ENCODE data around the gene ARMC12.

The ARMC12 gene

DNA sequence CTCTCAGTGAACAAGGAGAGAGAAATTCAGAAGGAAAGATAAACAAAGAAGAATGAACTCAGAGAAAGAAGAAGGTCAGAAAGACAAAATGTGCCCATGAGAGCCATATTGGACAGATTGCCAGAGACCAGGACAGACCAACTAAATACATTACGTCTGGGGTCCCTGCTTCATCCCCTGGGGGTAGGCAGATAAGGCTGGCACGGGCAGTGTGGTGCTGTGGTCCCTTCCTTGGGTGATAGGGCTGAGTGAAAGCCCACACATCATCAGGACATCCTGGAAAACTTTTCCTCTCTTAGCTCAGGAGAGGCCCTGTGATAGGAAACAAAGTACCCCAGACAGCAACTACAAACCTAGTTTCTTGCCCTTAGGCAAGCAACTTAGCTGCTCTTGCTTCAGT, 13.2 kb upstream of the ARMC12 start:
- Histone ChIP-seq H3K27ac (ENCODE audit: poor library complexity, severe bottlenecking) (no peak overlapping the region), H3K9me3 (ENCODE audit: severe bottlenecking) (no peaks in the 10 kb centered on the region), H3K4me3 (ENCODE audit: severe bottlenecking) (no peak overlapping the region), H3K36me3 (ENCODE audit: low read depth) (no peaks in the 10 kb centered on the region), H3K4me1 (ENCODE audit: insufficient read depth, poor library complexity, severe bottlenecking) (peaks cover 38% of the 10 kb centered on the region), H3K27me3 (ENCODE audit: insufficient read depth, poor library complexity, severe bottlenecking) (no peaks in the 10 kb centered on the region)
- DNase-seq (ENCODE audit: low spot score) (no peak), ATAC-seq (ENCODE audit: low read depth) (no peak)
- TF ChIP-seq, protein P1, sequence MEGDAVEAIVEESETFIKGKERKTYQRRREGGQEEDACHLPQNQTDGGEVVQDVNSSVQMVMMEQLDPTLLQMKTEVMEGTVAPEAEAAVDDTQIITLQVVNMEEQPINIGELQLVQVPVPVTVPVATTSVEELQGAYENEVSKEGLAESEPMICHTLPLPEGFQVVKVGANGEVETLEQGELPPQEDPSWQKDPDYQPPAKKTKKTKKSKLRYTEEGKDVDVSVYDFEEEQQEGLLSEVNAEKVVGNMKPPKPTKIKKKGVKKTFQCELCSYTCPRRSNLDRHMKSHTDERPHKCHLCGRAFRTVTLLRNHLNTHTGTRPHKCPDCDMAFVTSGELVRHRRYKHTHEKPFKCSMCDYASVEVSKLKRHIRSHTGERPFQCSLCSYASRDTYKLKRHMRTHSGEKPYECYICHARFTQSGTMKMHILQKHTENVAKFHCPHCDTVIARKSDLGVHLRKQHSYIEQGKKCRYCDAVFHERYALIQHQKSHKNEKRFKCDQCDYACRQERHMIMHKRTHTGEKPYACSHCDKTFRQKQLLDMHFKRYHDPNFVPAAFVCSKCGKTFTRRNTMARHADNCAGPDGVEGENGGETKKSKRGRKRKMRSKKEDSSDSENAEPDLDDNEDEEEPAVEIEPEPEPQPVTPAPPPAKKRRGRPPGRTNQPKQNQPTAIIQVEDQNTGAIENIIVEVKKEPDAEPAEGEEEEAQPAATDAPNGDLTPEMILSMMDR (IDR thresholded peaks at IDR 0.05; ENCODE audit: poor library complexity, severe bottlenecking) = no peak

DNA sequence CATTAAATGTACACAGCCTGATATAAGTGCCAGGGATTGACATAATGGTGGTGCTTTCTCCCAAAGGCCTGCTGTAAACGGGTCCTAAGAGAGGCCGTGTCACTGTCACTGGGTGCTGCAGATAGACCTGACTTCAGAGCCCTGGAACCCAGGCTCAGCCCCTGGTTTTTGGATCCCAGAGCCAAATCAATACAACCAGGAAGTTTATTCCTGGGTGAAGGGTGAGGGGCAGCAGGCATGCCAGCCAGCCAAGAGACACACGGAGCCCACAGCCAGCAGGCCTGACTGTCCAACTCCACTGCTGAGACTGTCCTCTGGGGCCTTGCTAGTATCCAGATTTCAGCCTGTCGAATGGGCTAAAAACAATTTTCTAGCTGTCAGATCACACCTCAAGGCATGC, 12.8 kb upstream of the ARMC12 start:
- Histone ChIP-seq H3K4me3 (ENCODE audit: severe bottlenecking) (no peak overlapping the region), H3K9me3 (ENCODE audit: severe bottlenecking) (no peaks in the 10 kb centered on the region), H3K27me3 (ENCODE audit: insufficient read depth, poor library complexity, severe bottlenecking) (no peaks in the 10 kb centered on the region), H3K4me1 (ENCODE audit: insufficient read depth, poor library complexity, severe bottlenecking) (peaks cover 43% of the 10 kb centered on the region), H3K27ac (ENCODE audit: poor library complexity, severe bottlenecking) (peak overlapping the region; percentile 15), H3K36me3 (ENCODE audit: low read depth) (no peaks in the 10 kb centered on the region)
- DNase-seq (ENCODE audit: low spot score) (no peak), ATAC-seq (ENCODE audit: low read depth) (no peak)
- TF ChIP-seq, protein P1 (IDR thresholded peaks at IDR 0.05; ENCODE audit: poor library complexity, severe bottlenecking) = no peak

DNA sequence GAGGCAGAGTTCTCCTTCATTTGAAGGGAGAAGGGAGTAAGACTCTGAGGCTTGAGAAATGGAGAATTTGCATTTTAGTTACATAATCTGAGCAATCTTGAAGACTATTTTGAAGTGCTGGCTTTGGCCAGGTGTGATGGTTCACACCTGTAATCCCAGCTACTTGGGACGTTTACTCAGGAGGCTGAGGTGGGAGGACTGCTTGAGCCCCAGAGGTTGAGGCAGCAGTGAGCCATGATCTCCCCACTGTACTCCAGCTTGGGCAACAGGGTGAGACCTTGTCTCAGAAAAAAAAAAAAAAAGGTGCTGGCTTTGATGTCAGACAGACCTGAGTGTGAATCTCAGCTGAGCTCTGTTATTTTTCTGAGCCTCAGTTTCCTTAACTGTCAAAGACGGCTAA, 12.4 kb upstream of the ARMC12 start:
- DNase-seq (ENCODE audit: low spot score) (no peak), ATAC-seq (ENCODE audit: low read depth) (no peak)
- Histone ChIP-seq H3K27ac (ENCODE audit: poor library complexity, severe bottlenecking) (peak overlapping the region; percentile 99), H3K9me3 (ENCODE audit: severe bottlenecking) (no peaks in the 10 kb centered on the region), H3K4me1 (ENCODE audit: insufficient read depth, poor library complexity, severe bottlenecking) (peaks cover 47% of the 10 kb centered on the region), H3K36me3 (ENCODE audit: low read depth) (no peaks in the 10 kb centered on the region), H3K4me3 (ENCODE audit: severe bottlenecking) (no peak overlapping the region), H3K27me3 (ENCODE audit: insufficient read depth, poor library complexity, severe bottlenecking) (no peaks in the 10 kb centered on the region)
- TF ChIP-seq, protein P1 (IDR thresholded peaks at IDR 0.05; ENCODE audit: poor library complexity, severe bottlenecking) = no peak

DNA sequence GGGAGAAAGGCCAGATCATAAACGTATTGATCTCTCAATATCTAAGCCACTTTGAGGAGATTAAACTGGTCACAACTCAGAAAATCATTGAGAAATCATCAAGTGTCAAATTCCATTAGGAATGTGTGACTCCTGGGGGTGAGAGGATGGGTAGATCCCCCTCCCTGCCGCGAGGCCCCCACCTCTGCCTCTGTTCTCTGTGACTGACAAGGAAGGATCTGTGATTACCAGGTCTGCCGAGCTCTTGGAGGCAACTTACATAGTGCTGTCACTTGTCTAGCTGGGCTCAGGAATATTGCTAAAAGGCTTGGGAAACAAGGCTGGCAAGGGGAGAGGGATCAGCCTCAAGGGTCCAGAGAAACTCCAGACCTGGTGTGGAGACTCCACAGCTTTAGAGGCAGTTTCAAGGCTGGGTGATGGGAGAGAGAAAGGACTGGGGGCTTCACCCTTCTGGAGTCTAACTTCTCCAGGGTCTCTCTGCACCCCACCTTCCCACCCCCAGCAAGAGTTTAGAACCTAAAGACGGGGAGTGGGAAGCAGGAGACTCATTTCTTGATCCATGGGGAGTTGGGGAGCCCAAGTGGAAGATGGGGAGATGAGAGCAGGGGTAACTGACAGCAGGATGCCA, 11.6 kb upstream of the ARMC12 start:
- H3K36me3 ChIP-seq (ENCODE audit: low read depth) = no peaks in the 10 kb centered on the region
- DNase-seq (ENCODE audit: low spot score) (no peak), ATAC-seq (ENCODE audit: low read depth) (no peak)
- TF ChIP-seq, protein P1 (IDR thresholded peaks at IDR 0.05; ENCODE audit: poor library complexity, severe bottlenecking) = no peak
- H3K9me3 ChIP-seq (ENCODE audit: severe bottlenecking) = no peaks in the 10 kb centered on the region
- H3K4me3 ChIP-seq (ENCODE audit: severe bottlenecking) = no peak overlapping the region
- H3K27me3 ChIP-seq (ENCODE audit: insufficient read depth, poor library complexity, severe bottlenecking) = no peaks in the 10 kb centered on the region
- H3K27ac ChIP-seq (ENCODE audit: poor library complexity, severe bottlenecking) = peak overlapping the region; percentile 99
- peaks cover 50% of the 10 kb centered on the region for H3K4me1 ChIP-seq (ENCODE audit: insufficient read depth, poor library complexity, severe bottlenecking)

DNA sequence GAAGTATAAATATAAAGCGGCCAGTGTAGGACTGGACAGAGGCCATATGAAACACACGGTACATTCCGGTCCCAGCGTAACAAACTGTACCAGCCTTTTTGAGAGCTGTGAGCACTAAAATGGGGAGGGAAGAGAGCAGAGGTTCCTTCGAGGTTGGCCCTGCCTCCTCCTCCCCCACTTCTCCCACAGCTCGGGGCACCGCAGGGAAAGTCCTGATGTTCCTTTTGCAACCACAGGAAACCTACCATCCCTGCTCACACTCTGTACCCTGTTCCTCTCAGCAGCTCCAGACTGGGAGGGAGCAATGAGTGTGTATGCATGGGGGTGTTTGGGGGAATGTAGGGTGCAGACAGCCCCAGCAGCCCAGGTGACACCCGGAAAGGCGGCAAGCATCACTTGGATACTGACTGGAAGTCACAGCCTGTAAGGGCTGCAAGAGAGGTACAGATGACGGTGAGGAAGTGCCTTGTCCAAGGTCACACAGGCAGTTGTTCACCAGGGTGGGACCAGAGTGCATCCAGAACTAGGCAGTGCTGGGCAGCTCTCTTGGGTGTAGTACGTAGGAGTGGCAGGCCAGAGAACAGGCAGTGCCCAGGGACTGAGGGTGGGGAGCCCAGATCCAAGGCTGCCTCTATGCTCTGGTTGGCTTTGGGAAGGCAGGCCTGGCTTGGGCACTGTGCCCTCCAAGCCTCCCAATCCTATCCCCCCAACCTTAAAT, 11.0 kb upstream of the ARMC12 start:
- peaks cover 52% of the 10 kb centered on the region for H3K4me1 ChIP-seq (ENCODE audit: insufficient read depth, poor library complexity, severe bottlenecking)
- ATAC-seq (ENCODE audit: low read depth) (peak; percentile 30), DNase-seq (ENCODE audit: low spot score) (no peak)
- H3K36me3 ChIP-seq (ENCODE audit: low read depth) = no peaks in the 10 kb centered on the region
- H3K27ac ChIP-seq (ENCODE audit: poor library complexity, severe bottlenecking) = peak overlapping the region; percentile 99
- H3K27me3 ChIP-seq (ENCODE audit: insufficient read depth, poor library complexity, severe bottlenecking) = no peaks in the 10 kb centered on the region
- H3K9me3 ChIP-seq (ENCODE audit: severe bottlenecking) = no peaks in the 10 kb centered on the region
- TF ChIP-seq, protein P1 (IDR thresholded peaks at IDR 0.05; ENCODE audit: poor library complexity, severe bottlenecking) = no peak
- no peak overlapping the region for H3K4me3 ChIP-seq (ENCODE audit: severe bottlenecking)

Data from RWPE2 (cell line).